ENCODE results near the gene ZNF771. TPM values are rescaled to one million over a fixed set of nuclear protein-coding genes. Genes with fewer than 3 reads are reported as not detected.

ZNF771 gene
- total RNA-seq, 1 experiment from 2014 or later = 11.0 TPM

DNA sequence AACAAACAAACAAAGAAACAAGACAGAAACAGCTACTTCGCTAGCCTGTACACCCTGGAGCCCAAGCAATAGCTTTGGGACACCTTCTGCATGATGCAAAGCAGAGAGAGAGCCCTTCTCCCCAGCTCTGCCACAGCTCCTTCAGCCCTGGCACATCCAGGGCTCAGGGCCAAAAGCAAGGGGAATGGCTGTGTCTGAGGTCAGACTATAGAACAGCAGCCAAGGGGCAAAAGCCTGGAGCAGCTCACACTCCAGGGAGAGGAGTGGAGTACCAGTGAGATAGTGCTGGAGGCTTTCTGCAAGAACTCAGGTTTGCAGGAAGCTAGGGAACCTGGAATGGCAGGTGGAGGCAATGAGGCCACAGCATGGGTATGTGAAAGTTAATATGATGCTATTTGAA is 49.9 kb downstream of the ZNF771 start:
- Histone ChIP-seq H3K4me3 (replicated peaks in 1 of 2; ENCODE audit: low read depth in 1 of 2, low read length in 2 of 2) (no peak overlapping the region), H2AFZ (ENCODE audit: low read depth, low read length, poor library complexity, severe bottlenecking) (no peak overlapping the region), H3K27ac (ENCODE audit: low read depth, low read length) (no peak overlapping the region), H3K4me1 (ENCODE audit: control insufficient read depth in 1 of 2, insufficient read depth in 2 of 2, low read length in 2 of 2) (no peaks in the 10 kb centered on the region), H3K4me2 (ENCODE audit: low read length) (no peak overlapping the region), H3K9me3 (ENCODE audit: control insufficient read depth in 1 of 2, insufficient read depth in 1 of 2, low read depth in 1 of 2, low read length in 2 of 2) (no peaks in the 10 kb centered on the region), H4K20me1 (ENCODE audit: insufficient read depth) (no peaks in the 10 kb centered on the region), H3K9me2 (ENCODE audit: insufficient read depth) (no peaks in the 10 kb centered on the region), H3K27me3 (ENCODE audit: insufficient read depth, low read length) (no peaks in the 10 kb centered on the region), H3K36me3 (ENCODE audit: control insufficient read depth in 1 of 2, insufficient read depth in 2 of 2, low read length in 2 of 2) (no peaks in the 10 kb centered on the region), H3K9ac (ENCODE audit: low read length) (no peak overlapping the region), H3K79me2 (ENCODE audit: insufficient read depth, low read length) (no peaks in the 10 kb centered on the region)
- ATAC-seq (no peak), DNase-seq (ENCODE audit: low read depth, low spot score) (no peak)
- intact Hi-C loops (cut with micrococcal nuclease) = no loop called here
- ChIA-PET RAD21 (ENCODE audit: low non-redundant PET in 1 of 2, low total read pairs in 2 of 2, uncharacterized antibody in 2 of 2, unreplicated experiment in 2 of 2) (no interaction called here), POLR2A (interaction anchor here (1.1 kb wide), 1 partner anchor 19 kb away, joined by 8 read pairs; no protein-coding TSS in a partner anchor), CTCF (no interaction called here)
- TF ChIP-seq SIN3A (IDR thresholded peaks at IDR 0.05; ENCODE audit: low read depth) (no peak), EGR1 (IDR thresholded peaks at IDR 0.05; ENCODE audit: low read depth) (no peak), EZH2phosphoT487 (IDR thresholded peaks at IDR 0.05; ENCODE audit: borderline replicate concordance) (no peak)
- no TSS peak for BruUV-seq (replicated peaks)

DNA sequence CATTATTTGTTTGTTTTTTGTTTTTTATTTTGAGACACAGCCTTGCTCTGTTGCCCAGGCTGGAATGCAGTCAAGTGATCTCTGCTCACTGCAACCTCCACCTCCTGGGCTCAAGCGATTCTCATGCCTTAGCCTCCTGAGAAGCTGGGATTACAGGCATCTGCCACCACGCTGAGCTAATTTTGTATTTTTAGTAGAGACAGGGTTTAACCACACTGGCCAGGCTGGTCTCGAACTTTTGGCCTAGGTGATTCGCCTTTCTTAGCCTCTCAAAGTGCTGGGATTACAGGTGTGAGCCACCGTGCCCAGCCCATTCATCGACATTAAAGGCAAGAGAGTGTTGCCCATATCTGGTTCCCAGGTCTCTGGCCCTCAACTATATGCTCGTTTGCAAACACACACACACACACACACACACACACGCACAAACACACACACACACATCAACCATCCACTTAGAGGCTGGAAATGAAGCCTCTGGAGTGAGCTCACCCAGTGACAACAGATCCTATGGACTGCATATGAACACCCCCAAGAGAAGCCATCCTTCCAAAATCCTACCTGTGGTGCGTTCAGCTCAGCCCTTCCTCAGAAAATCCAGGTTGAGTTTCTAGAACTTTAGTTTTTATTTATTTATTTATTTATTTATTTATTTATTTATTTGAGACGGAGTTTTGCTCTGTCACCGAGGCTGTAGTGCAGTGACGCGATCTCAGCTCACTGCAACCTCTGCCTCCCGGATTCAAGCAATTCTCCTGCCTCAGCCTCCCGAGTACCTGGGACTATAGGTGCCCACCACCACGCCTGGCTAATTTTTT is 50.5 kb downstream of the ZNF771 start:
- ChIA-PET POLR2A (interaction anchor here (1.1 kb wide), 1 partner anchor 20 kb away, joined by 8 read pairs; no protein-coding TSS in a partner anchor), CTCF (interaction anchor here (0.6 to 1.5 kb wide), 2 partner anchors 9 to 18 kb away, joined by 3 to 4 read pairs; no protein-coding TSS in a partner anchor), RAD21 (ENCODE audit: low non-redundant PET in 1 of 2, low total read pairs in 2 of 2, uncharacterized antibody in 2 of 2, unreplicated experiment in 2 of 2) (no interaction called here)
- Histone ChIP-seq H3K9me3 (ENCODE audit: control insufficient read depth in 1 of 2, insufficient read depth in 1 of 2, low read depth in 1 of 2, low read length in 2 of 2) (no peaks in the 10 kb centered on the region), H3K9ac (ENCODE audit: low read length) (no peak overlapping the region), H4K20me1 (ENCODE audit: insufficient read depth) (no peaks in the 10 kb centered on the region), H3K79me2 (ENCODE audit: insufficient read depth, low read length) (no peaks in the 10 kb centered on the region), H3K36me3 (ENCODE audit: control insufficient read depth in 1 of 2, insufficient read depth in 2 of 2, low read length in 2 of 2) (no peaks in the 10 kb centered on the region), H3K4me1 (ENCODE audit: control insufficient read depth in 1 of 2, insufficient read depth in 2 of 2, low read length in 2 of 2) (no peaks in the 10 kb centered on the region), H3K27me3 (ENCODE audit: insufficient read depth, low read length) (no peaks in the 10 kb centered on the region), H3K4me3 (replicated peaks in 1 of 2; ENCODE audit: low read depth in 1 of 2, low read length in 2 of 2) (no peak overlapping the region), H2AFZ (ENCODE audit: low read depth, low read length, poor library complexity, severe bottlenecking) (no peak overlapping the region), H3K9me2 (ENCODE audit: insufficient read depth) (no peaks in the 10 kb centered on the region), H3K4me2 (ENCODE audit: low read length) (no peak overlapping the region), H3K27ac (ENCODE audit: low read depth, low read length) (no peak overlapping the region)
- no TSS peak for BruUV-seq (replicated peaks)
- DNase-seq (ENCODE audit: low read depth, low spot score) (no peak), ATAC-seq (no peak)
- TF ChIP-seq EZH2phosphoT487 (IDR thresholded peaks at IDR 0.05; ENCODE audit: borderline replicate concordance) (no peak), ELF1 (IDR thresholded peaks at IDR 0.05; ENCODE audit: borderline replicate concordance, low read depth) (no peak), CEBPB (IDR thresholded peaks at IDR 0.05; ENCODE audit: low read depth) (no peak), POLR2AphosphoS5 (IDR thresholded peaks at IDR 0.05; ENCODE audit: low read depth, low read length) (no peak), RAD21 (IDR thresholded peaks at IDR 0.05; ENCODE audit: low read depth) (no peak), JUND (IDR thresholded peaks at IDR 0.05) (no peak), CBX3 (IDR thresholded peaks at IDR 0.05; ENCODE audit: low read depth) (no peak), SRF (IDR thresholded peaks at IDR 0.05; ENCODE audit: low read depth) (no peak), YY1 (IDR thresholded peaks at IDR 0.05; ENCODE audit: extremely low read depth, insufficient replicate concordance, low read depth, low read length) (no peak)
- TF ChIP-seq, protein P1, sequence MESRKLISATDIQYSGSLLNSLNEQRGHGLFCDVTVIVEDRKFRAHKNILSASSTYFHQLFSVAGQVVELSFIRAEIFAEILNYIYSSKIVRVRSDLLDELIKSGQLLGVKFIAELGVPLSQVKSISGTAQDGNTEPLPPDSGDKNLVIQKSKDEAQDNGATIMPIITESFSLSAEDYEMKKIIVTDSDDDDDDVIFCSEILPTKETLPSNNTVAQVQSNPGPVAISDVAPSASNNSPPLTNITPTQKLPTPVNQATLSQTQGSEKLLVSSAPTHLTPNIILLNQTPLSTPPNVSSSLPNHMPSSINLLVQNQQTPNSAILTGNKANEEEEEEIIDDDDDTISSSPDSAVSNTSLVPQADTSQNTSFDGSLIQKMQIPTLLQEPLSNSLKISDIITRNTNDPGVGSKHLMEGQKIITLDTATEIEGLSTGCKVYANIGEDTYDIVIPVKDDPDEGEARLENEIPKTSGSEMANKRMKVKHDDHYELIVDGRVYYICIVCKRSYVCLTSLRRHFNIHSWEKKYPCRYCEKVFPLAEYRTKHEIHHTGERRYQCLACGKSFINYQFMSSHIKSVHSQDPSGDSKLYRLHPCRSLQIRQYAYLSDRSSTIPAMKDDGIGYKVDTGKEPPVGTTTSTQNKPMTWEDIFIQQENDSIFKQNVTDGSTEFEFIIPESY (IDR thresholded peaks at IDR 0.05; ENCODE audit: extremely low read depth, insufficient replicate concordance, low read length) = no peak
- TF ChIP-seq, protein P2, sequence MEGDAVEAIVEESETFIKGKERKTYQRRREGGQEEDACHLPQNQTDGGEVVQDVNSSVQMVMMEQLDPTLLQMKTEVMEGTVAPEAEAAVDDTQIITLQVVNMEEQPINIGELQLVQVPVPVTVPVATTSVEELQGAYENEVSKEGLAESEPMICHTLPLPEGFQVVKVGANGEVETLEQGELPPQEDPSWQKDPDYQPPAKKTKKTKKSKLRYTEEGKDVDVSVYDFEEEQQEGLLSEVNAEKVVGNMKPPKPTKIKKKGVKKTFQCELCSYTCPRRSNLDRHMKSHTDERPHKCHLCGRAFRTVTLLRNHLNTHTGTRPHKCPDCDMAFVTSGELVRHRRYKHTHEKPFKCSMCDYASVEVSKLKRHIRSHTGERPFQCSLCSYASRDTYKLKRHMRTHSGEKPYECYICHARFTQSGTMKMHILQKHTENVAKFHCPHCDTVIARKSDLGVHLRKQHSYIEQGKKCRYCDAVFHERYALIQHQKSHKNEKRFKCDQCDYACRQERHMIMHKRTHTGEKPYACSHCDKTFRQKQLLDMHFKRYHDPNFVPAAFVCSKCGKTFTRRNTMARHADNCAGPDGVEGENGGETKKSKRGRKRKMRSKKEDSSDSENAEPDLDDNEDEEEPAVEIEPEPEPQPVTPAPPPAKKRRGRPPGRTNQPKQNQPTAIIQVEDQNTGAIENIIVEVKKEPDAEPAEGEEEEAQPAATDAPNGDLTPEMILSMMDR (IDR thresholded peaks at IDR 0.05 in 2 of 3, conservative IDR thresholded peaks at IDR 0.05 in 1 of 3; ENCODE audit: borderline replicate concordance in 1 of 3, insufficient read depth in 1 of 3, low read depth in 2 of 3, low read length in 2 of 3) = no peak
- TF ChIP-seq, protein P3, sequence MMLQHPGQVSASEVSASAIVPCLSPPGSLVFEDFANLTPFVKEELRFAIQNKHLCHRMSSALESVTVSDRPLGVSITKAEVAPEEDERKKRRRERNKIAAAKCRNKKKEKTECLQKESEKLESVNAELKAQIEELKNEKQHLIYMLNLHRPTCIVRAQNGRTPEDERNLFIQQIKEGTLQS (IDR thresholded peaks at IDR 0.05) = no peak
- intact Hi-C loops (cut with micrococcal nuclease) = no loop called here
